H9 (cell line): ENCODE measurements around the gene MARCHF10. TPM values are rescaled to one million over a fixed set of nuclear protein-coding genes. Genes with fewer than 3 reads are reported as not detected.

Experiments used
- DNase-seq: peaks from one replicate; pipeline ENCODE4 v3.0.0-alpha.2; 2017
- H2AFZ ChIP-seq: one replicate; pipeline ENCODE4 v1.6.1; 2013; ENCODE audit warnings: mild to moderate bottlenecking, low read length, control low read depth, moderate library complexity
- H2AK5ac ChIP-seq: 2 replicates; pipeline ENCODE4 v1.6.1; 2013; ENCODE audit warnings: low read length, control low read depth, mixed read lengths; ENCODE audit not compliant: insufficient read length
- H2BK120ac ChIP-seq: one replicate; pipeline ENCODE4 v1.6.1; 2013; ENCODE audit warnings: low read depth, mild to moderate bottlenecking, low read length, control low read depth, inconsistent platforms; ENCODE audit not compliant: poor library complexity, severe bottlenecking
- H2BK12ac ChIP-seq: 2 replicates; pipeline ENCODE4 v1.6.1; 2013; ENCODE audit warnings: low read length, control low read depth, mixed read lengths, low read depth; ENCODE audit not compliant: insufficient read length
- H2BK15ac ChIP-seq: 2 replicates; pipeline ENCODE4 v1.6.1; 2013; ENCODE audit warnings: low read depth, low read length, control low read depth
- H2BK20ac ChIP-seq: one replicate; pipeline ENCODE4 v1.6.1; 2013; ENCODE audit warnings: low read depth, mild to moderate bottlenecking, low read length, control low read depth, inconsistent platforms; ENCODE audit not compliant: poor library complexity, severe bottlenecking
- H2BK5ac ChIP-seq: 2 replicates; pipeline ENCODE4 v1.6.1; 2013; ENCODE audit warnings: low read length, control low read depth, mixed read lengths; ENCODE audit not compliant: insufficient read length
- H3K14ac ChIP-seq: 2 replicates; pipeline ENCODE4 v1.6.1; 2013; ENCODE audit warnings: low read length, control low read depth; ENCODE audit not compliant: insufficient read depth
- H3K18ac ChIP-seq: 2 replicates; pipeline ENCODE4 v1.6.1; 2013; ENCODE audit warnings: low read depth, mild to moderate bottlenecking, mixed read lengths, low read length, control low read depth; ENCODE audit not compliant: insufficient read length
- H3K23ac ChIP-seq: 2 replicates; pipeline ENCODE4 v1.6.1; 2013; ENCODE audit warnings: low read length, control low read depth, mixed read lengths, low read depth; ENCODE audit not compliant: insufficient read length
- H3K23me2 ChIP-seq: 2 replicates; pipeline ENCODE4 v1.6.1; 2013; ENCODE audit warnings: low read depth, mild to moderate bottlenecking, mixed read lengths, low read length, control low read depth; ENCODE audit not compliant: insufficient read length, poor library complexity, severe bottlenecking
- H3K27ac ChIP-seq: 2 replicates; pipeline ENCODE4 v1.5.1; 2013; ENCODE audit warnings: low read length, control low read depth, mixed read lengths, low read depth; ENCODE audit not compliant: insufficient read length
- H3K27me3 ChIP-seq: 2 replicates; pipeline ENCODE4 v1.6.1; 2013; ENCODE audit warnings: low read length, control low read depth, inconsistent platforms; ENCODE audit not compliant: insufficient read depth
- H3K4ac ChIP-seq: 2 replicates; pipeline ENCODE4 v1.6.1; 2013; ENCODE audit warnings: low read depth, mild to moderate bottlenecking, control low read depth, inconsistent platforms, low read length, moderate library complexity
- H3K4me1 ChIP-seq: 2 replicates; pipeline ENCODE4 v1.6.1; 2013; ENCODE audit warnings: low read length, control low read depth, inconsistent platforms; ENCODE audit not compliant: insufficient read depth
- H3K4me2 ChIP-seq: 2 replicates; pipeline ENCODE4 v1.6.1; 2013; ENCODE audit warnings: low read length, control low read depth, mixed read lengths; ENCODE audit not compliant: insufficient read length, insufficient read depth
- H3K56ac ChIP-seq: 2 replicates; pipeline ENCODE4 v1.6.1; 2013; ENCODE audit warnings: low read depth, mild to moderate bottlenecking, mixed read lengths, low read length, control low read depth; ENCODE audit not compliant: insufficient read length
- H3K79me1 ChIP-seq: 2 replicates; pipeline ENCODE4 v1.6.1; 2013; ENCODE audit warnings: low read depth, mild to moderate bottlenecking, moderate library complexity, low read length, control low read depth, inconsistent platforms; ENCODE audit not compliant: insufficient read depth, poor library complexity, severe bottlenecking
- H3K79me2 ChIP-seq: 2 replicates; pipeline ENCODE4 v1.6.1; 2013; ENCODE audit warnings: low read length, control low read depth, inconsistent platforms; ENCODE audit not compliant: insufficient read depth
- H3K9ac ChIP-seq: 2 replicates; pipeline ENCODE4 v1.6.1; 2013; ENCODE audit warnings: low read length, control low read depth, mixed read lengths; ENCODE audit not compliant: insufficient read length; ENCODE audit errors: extremely low read depth
- H3K9me3 ChIP-seq: one replicate; pipeline ENCODE4 v1.6.1; 2013; ENCODE audit warnings: low read depth, low read length, inconsistent platforms; ENCODE audit not compliant: control insufficient read depth
- H3T11ph ChIP-seq: one replicate; pipeline ENCODE4 v1.6.1; 2013; ENCODE audit warnings: mild to moderate bottlenecking, low read length, control low read depth, inconsistent platforms
- H4K20me1 ChIP-seq: one replicate; pipeline ENCODE4 v1.6.1; 2013; ENCODE audit not compliant: control insufficient read depth, insufficient read length, insufficient read depth
- H4K5ac ChIP-seq: 2 replicates; pipeline ENCODE4 v1.6.1; 2013; ENCODE audit warnings: low read depth, mild to moderate bottlenecking, mixed read lengths, low read length, control low read depth; ENCODE audit not compliant: insufficient read length
- H4K8ac ChIP-seq: replicated peaks from 2 replicates; pipeline ENCODE4 v1.6.1; 2013; ENCODE audit warnings: low read length, control low read depth, mixed read lengths, low read depth; ENCODE audit not compliant: insufficient read length
- H4K91ac ChIP-seq: 2 replicates; pipeline ENCODE4 v1.6.1; 2013; ENCODE audit warnings: low read depth, mild to moderate bottlenecking, moderate library complexity, mixed read lengths, low read length, control low read depth; ENCODE audit not compliant: insufficient read length
- H3K27ac Mint-ChIP-seq, 3 experiments: 2 replicates in 2 of 3; 3 replicates in 1 of 3; pipeline ENCODE4 v1.8.0; 2020 to 2021; ENCODE audit warnings: mixed read lengths in 3 of 3, mild to moderate bottlenecking in 1 of 3, moderate library complexity in 1 of 3
- H3K27me3 Mint-ChIP-seq: 2 replicates; pipeline ENCODE4 v1.8.0; 2021; ENCODE audit warnings: low read depth, mild to moderate bottlenecking, moderate library complexity, mixed read lengths
- H3K36me3 Mint-ChIP-seq, 3 experiments: 2 replicates in 2 of 3; 3 replicates in 1 of 3; pipeline ENCODE4 v1.8.0; 2020 to 2021; ENCODE audit warnings: low read depth in 3 of 3, mixed read lengths in 3 of 3; ENCODE audit not compliant: insufficient read depth in 1 of 3
- H3K4me1 Mint-ChIP-seq, 2 experiments: 2 replicates each; pipeline ENCODE4 v1.8.0; 2020; ENCODE audit warnings: mixed read lengths in 2 of 2
- H3K4me3 Mint-ChIP-seq, 2 experiments: 2 replicates in 1 of 2; 3 replicates in 1 of 2; pipeline ENCODE4 v1.8.0; 2020 to 2021; ENCODE audit warnings: mild to moderate bottlenecking in 2 of 2, mixed read lengths in 2 of 2, moderate library complexity in 1 of 2
- H3K9me3 Mint-ChIP-seq, 2 experiments: 2 replicates in 1 of 2; 3 replicates in 1 of 2; pipeline ENCODE4 v1.8.0; 2020; ENCODE audit warnings: mild to moderate bottlenecking in 2 of 2, mixed read lengths in 2 of 2, moderate library complexity in 1 of 2
- CTCF ChIP-seq: fragments of 200-600 bp; sonication (generic); conservative IDR thresholded peaks from 3 replicates; pipeline ENCODE4 v1.8.0; 2021; ENCODE audit warnings: antibody characterized with exemption, mild to moderate bottlenecking
- WGBS: extraction: QIAGEN DNeasy Blood & Tissue Kit; methylation state at CpG from one replicate; pipeline ENCODE4 v1.1.7; 2013; ENCODE audit warnings: missing lambda C conversion rate, low lambda C conversion rate, mixed read lengths; ENCODE audit not compliant: insufficient read length; ENCODE audit errors: extremely low coverage; 5-methylcytosine and 5-hydroxymethylcytosine counted together
- total RNA-seq: library from RNA; stranded (reverse); gene quantifications from 2 replicates; pipeline ENCODE4 v1.2.1, GENCODE V29; 2021

The MARCHF10 gene
- total RNA-seq, 1 experiment from 2014 or later: not detected

- Mint-ChIP-seq H3K4me1 (peaks cover 0 to 21% of the 10 kb centered on the region in 2 experiments; a peak in 2 of 4 replicates), H3K4me3 (no peak overlapping the region), H3K9me3 (no peaks in the 10 kb centered on the region), H3K36me3 (peaks cover 0 to 1% (median 0%) of the 10 kb centered on the region in 3 experiments; a peak in 2 of 7 replicates), H3K27me3 (no peaks in the 10 kb centered on the region), H3K27ac (no peak overlapping the region)
- no peak overlapping the region for H4K91ac ChIP-seq
- H3T11ph ChIP-seq: no peak overlapping the region
- H3K79me1 ChIP-seq: no peaks in the 10 kb centered on the region
- H3K4me2 ChIP-seq: no peak overlapping the region
- no peak overlapping the region for H2AK5ac ChIP-seq
- TF ChIP-seq CTCF: peak; percentile 68
- H3K4ac ChIP-seq: no peak overlapping the region
- no peaks in the 10 kb centered on the region for H3K27me3 ChIP-seq
- H4K20me1 ChIP-seq: peaks cover 2% of the 10 kb centered on the region
- H3K18ac ChIP-seq: no peak overlapping the region
- H3K23me2 ChIP-seq: no peaks in the 10 kb centered on the region
- WGBS: no CpG with 5 or more reads among the region's 14 CpGs
- no peaks in the 10 kb centered on the region for H3K9me3 ChIP-seq
- H2BK5ac ChIP-seq: no peak overlapping the region
- H3K56ac ChIP-seq: no peak overlapping the region
- H2BK20ac ChIP-seq: no peak overlapping the region
- H3K27ac ChIP-seq: no peak overlapping the region
- no peak overlapping the region for H2AFZ ChIP-seq
- no peak overlapping the region for H2BK12ac ChIP-seq
- H2BK120ac ChIP-seq: no peak overlapping the region
- H3K9ac ChIP-seq: no peak overlapping the region
- no peak overlapping the region for H3K23ac ChIP-seq
- H3K79me2 ChIP-seq: no peaks in the 10 kb centered on the region
- H4K5ac ChIP-seq: no peak overlapping the region
- no peak overlapping the region for H3K14ac ChIP-seq
- H2BK15ac ChIP-seq: no peak overlapping the region
- no peaks in the 10 kb centered on the region for H3K4me1 ChIP-seq
- H4K8ac ChIP-seq: no peak overlapping the region
- DNase-seq: peak; percentile 86
These were observed 115.2 kb downstream of the MARCHF10 start for GRCh38 chr17:62692721-62693431.
